ENCODE results near the gene MDC1.
A peak's percentile ranks its signal among the peaks of the same experiment; 100 is the strongest.

The MDC1 gene

DNA sequence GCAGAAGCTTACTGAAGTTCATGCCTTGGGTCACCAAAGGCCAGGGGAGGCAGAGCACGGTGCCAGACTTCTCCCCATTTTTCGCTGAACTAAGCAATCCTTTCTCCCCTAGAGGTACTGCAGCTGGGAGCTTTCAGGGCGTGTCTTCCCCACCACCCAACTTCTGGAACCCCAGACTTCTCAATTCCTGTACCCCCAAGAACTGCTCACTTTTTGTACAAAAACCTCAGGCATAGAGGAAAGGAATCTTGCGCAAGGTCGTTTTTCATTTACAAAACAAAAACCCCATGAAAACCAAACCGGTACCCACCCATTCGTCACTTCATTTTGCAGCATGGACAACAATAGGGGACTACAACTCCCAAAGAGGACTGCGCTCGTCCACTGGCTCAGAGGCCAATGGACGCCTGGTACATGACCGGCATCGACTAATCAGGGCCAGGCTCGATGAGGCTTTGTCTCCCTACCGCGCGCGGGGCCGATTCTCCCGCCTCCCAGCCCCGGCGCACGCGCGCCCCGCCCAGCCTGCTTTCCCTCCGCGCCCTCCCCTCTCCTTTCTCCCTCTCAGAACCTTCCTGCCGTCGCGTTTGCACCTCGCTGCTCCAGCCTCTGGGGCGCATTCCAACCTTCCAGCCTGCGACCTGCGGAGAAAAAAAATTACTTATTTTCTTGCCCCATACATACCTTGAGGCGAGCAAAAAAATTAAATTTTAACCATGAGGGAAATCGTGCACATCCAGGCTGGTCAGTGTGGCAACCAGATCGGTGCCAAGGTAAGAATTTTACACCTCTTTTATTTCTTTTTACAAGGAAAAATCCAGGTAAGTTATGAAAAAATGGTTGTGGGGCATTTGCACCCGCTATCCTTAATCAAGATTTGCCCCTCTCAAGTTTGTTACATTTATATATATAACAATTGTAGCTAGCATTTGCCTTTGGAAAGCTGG lies 3.0 kb upstream of the MDC1 start, which contains the start of gene TUBB:
TUBB (plus strand) TSS at position 562 of the 947 bp plus-strand sequence; CDS start at position 717, 155 bp downstream.
- H3K27ac ChIP-seq = peak within 1 kb of the TSS; percentile 97
- TF ChIP-seq ZFX (IDR thresholded peaks at IDR 0.05; ENCODE audit: borderline replicate concordance) = no peak
- TF ChIP-seq CTCF (IDR thresholded peaks at IDR 0.05) = no peak

DNA sequence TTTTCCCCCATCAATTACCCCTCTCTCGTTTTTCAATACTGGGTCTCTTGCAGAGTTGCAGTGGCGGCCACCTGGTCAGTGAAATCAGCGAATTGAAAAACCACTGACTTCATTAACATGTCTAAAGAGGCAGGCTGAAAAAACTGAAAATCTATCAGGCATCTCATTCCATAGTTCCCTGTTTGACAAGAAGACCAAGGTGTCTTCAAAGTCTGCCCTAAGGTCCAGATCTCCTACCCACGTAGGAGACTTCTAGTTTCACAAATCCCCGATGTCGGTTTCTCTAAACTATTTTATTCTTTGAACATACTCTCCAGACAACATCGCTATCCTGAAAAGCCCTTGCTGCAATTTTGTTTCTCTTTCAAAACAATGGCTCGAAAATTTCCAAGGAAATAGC lies 2.3 kb upstream of the MDC1 start:
- TF ChIP-seq CTCF (IDR thresholded peaks at IDR 0.05) (no peak), ZFX (IDR thresholded peaks at IDR 0.05; ENCODE audit: borderline replicate concordance) (no peak)
- H3K27ac ChIP-seq = peak overlapping the region; percentile 97

DNA sequence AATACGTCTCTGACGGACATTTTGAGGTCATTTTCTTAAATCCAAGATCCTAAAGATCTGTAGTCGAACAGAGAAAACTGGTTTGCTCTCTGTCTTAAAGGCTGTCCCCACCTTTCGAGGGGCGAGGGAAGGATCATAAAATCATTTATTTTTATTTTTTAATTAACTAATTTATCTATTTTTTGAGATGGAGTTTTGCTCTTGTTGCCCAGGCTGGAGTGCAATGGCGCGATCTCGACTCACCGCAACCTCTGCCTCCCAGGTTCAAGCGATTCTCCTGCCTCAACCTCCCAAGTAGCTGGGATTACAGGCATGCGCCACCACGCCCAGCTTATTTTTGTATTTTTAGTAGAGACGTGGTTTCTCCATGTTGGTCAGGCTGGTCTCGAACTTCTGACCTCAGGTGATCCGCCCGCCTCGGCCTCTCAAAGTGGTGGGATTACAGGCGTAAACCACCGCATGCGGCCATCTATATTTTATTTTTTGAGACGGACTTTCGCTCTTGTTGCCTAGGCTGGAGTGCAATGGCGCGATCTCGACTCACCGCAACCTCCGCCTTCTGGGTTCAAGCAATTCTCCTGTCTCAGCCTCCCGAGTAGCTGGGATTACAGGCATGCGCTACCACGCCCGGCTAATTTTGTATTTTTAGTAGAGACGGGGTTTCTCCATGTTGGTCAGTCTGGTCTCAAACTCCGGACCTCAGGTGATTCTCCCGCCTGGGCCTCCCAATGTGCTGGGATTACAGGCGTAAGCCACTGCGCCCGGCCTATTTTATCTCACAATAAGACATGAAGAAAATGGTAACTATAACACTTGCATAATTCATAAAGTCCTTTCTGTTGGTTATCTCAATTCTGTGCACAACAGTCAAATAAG lies 1.0 kb upstream of the MDC1 start:
- peak overlapping the region; percentile 97 for H3K27ac ChIP-seq

DNA sequence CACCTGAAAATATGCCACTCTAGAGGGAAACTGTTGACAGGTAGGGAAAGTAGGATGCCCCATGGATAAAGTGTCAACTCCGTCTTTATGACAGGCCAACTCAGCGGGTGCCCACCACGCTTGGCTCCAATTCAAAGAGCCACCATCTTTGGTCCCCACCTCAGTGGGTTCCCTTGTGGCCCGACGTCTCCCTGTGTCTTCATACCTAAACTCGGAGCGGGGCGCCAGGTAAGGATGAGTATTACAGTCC lies 277 bp downstream of the MDC1 start:
- TF ChIP-seq ZFX (IDR thresholded peaks at IDR 0.05; ENCODE audit: borderline replicate concordance) (no peak), CTCF (IDR thresholded peaks at IDR 0.05) (no peak)
- peak overlapping the region; percentile 97 for H3K27ac ChIP-seq

DNA sequence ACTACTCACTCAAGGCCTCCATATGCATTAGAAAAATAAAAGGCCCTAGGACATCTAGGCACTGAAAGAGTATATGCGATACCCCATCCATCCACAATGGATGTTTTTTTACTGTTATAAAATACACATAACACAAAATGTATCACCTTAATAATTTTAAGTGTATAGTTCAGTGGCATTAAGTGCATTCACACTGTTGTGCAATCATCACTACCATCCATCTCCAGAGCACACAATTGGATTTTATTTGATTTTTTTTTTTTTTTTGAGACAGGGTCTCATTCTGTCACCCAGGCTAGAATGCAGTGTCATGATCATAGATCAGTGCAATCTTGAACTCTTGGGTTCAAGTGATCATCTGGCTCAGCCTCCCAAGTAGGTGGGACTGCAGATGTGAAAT lies 2.8 kb downstream of the MDC1 start:
- H3K27ac ChIP-seq = no peak overlapping the region
- TF ChIP-seq ZFX (IDR thresholded peaks at IDR 0.05; ENCODE audit: borderline replicate concordance) (no peak), CTCF (IDR thresholded peaks at IDR 0.05) (no peak)

- no peak overlapping the region for H3K27ac ChIP-seq
These were observed 4.6 kb downstream of the MDC1 start for GRCh38 chr6:30712441-30712945.

More at GRCh38 chr6:30712441-30712945, 4.6 kb downstream of the MDC1 start:
- TF ChIP-seq CTCF (IDR thresholded peaks at IDR 0.05) (no peak), ZFX (IDR thresholded peaks at IDR 0.05; ENCODE audit: borderline replicate concordance) (no peak)
